ENCODE results near the gene TNFAIP8L3. TPM values are rescaled to one million over a fixed set of nuclear protein-coding genes. Genes with fewer than 3 reads are reported as not detected.
A peak's percentile ranks its signal among the peaks of the same experiment; 100 is the strongest.

The TNFAIP8L3 gene
- total and polyA plus RNA-seq, 5 donors: 3.0 to 9.4 (median 5.9) TPM

DNA sequence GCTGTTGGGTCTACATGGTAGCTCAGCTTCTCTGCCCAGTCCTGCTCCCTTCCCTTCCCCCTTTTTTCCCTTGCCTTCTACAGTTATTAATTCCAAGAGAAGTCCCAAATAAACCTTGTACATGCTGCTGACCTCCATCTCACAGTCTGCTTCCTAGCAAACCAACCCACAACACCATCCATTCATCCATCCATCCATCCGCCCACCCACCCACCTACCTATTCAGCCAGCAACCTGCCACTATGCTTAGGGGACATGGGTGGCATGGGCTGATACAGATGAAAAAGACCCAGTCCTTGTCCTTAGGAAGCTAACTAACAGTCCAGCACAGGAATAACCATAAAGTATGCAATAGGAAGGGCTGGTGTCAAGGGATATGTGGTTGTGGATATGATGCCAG is 5.7 kb downstream of the TNFAIP8L3 start:
- no peak overlapping the region for H3K27ac ChIP-seq (ENCODE audit: low read length)
- DNase-seq (no peak), ATAC-seq (no peak)
- H3K9me3 ChIP-seq (ENCODE audit: control insufficient read depth, low read length): no peaks in the 10 kb centered on the region
- peaks cover 3% of the 10 kb centered on the region for H3K4me1 ChIP-seq (ENCODE audit: control insufficient read depth, insufficient read depth, low read length)
- 95% methylated on average over 1 of the region's 1 CpG for WGBS
- intact Hi-C loops (cut with DNase I): no loop called here
- no peak overlapping the region for H3K4me3 ChIP-seq (ENCODE audit: low read length)
- H3K27me3 ChIP-seq (ENCODE audit: control insufficient read depth, insufficient read depth): no peaks in the 10 kb centered on the region

DNA sequence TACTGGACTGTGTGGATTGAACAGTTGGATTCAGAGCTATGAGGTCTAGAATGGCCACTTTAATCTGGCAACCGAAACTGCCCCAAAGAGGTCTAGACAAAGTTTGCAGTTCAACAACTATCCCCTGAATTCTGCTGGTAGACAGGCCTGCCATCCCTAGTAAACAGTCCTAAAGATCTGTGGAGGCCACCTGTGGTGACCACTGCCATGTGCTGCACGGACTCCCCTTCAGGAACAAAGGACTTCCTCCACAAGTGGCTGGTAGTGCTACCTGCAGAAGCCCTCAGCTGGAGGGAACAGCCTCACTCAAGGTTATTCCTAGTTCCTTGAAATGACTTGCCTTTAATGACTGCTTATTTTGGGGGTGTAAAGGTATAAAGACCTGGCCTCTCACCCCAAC is 6.1 kb downstream of the TNFAIP8L3 start:
- no peak overlapping the region for H3K27ac ChIP-seq (ENCODE audit: low read length)
- ATAC-seq (no peak), DNase-seq (no peak)
- WGBS: 91% methylated on average over 2 of the region's 2 CpGs
- intact Hi-C loops (cut with DNase I): no loop called here
- no peak overlapping the region for H3K4me3 ChIP-seq (ENCODE audit: low read length)
- no peaks in the 10 kb centered on the region for H3K9me3 ChIP-seq (ENCODE audit: control insufficient read depth, low read length)
- H3K27me3 ChIP-seq (ENCODE audit: control insufficient read depth, insufficient read depth): no peaks in the 10 kb centered on the region
- H3K4me1 ChIP-seq (ENCODE audit: control insufficient read depth, insufficient read depth, low read length): peaks cover 3% of the 10 kb centered on the region

DNA sequence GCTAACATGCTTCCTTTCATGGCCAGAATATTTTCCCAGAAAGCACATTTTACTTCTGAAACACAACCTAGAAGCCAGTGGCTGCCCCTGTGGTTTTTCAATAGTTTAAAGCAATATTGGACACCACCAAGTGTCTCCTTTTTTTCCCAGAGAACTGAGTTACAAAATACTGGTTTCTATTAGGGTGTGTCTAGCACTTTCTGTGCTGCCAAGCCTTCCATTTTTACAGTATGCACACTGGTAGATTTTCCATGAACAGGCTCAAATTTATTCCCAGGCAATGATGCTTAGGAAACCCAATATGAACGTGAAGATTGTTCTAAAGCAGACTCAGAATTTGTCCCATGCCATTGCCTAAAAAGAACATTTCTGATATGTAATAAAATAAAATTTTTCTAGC is 7.2 kb downstream of the TNFAIP8L3 start:
- intact Hi-C loops (cut with DNase I): no loop called here
- WGBS: 85% methylated on average over 1 of the region's 1 CpG
- H3K4me3 ChIP-seq (ENCODE audit: low read length): no peak overlapping the region
- H3K27ac ChIP-seq (ENCODE audit: low read length): no peak overlapping the region
- H3K27me3 ChIP-seq (ENCODE audit: control insufficient read depth, insufficient read depth): no peaks in the 10 kb centered on the region
- peaks cover 3% of the 10 kb centered on the region for H3K4me1 ChIP-seq (ENCODE audit: control insufficient read depth, insufficient read depth, low read length)
- no peaks in the 10 kb centered on the region for H3K9me3 ChIP-seq (ENCODE audit: control insufficient read depth, low read length)
- ATAC-seq (no peak), DNase-seq (no peak)

DNA sequence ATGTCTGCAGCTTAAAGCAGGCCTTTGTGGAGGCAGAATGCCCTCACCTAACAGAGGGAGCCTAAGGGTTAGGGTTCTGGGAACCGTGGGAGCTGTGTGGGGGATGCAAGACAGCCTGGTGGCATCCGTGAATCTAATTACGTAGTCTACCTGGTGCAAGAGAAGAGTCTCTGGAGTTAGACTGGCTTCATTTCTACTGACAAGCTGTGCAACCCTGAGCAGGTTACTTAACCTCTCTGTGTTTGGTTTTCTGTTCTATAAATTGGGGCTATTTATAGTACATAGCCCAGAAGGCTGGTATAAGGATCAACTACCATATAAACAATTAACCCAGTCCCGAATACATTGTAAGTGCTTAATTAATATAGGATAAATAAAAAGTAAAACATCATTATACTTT is 8.3 kb downstream of the TNFAIP8L3 start:
- Histone ChIP-seq H3K27me3 (ENCODE audit: control insufficient read depth, insufficient read depth) (no peaks in the 10 kb centered on the region), H3K27ac (ENCODE audit: low read length) (no peak overlapping the region), H3K4me3 (ENCODE audit: low read length) (no peak overlapping the region), H3K4me1 (ENCODE audit: control insufficient read depth, insufficient read depth, low read length) (peaks cover 3% of the 10 kb centered on the region), H3K9me3 (ENCODE audit: control insufficient read depth, low read length) (no peaks in the 10 kb centered on the region)
- intact Hi-C loops (cut with DNase I): no loop called here
- 90% methylated on average over 4 of the region's 4 CpGs for WGBS
- ATAC-seq (no peak), DNase-seq (no peak)

DNA sequence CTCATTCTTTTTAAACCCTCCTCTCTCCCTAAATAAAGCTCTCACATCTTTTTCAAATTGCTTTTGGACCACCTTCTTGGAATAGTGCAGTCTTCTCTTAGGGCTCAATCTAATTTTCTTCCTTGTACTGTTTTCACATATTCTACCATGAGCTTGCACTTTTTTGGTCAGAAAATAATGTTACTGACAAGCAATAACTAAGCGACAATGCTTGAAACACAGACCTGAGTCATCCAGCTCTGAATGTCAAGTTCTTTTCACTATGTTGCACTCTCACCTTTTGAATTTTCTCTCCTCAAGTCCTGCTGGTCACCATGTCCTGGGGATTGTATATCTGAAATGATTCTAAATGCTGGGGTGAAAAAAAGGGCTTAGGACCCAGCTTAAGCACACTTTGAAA is 8.9 kb downstream of the TNFAIP8L3 start:
- WGBS: 94% methylated on average over 1 of the region's 1 CpG
- intact Hi-C loops (cut with DNase I): no loop called here
- Histone ChIP-seq H3K27ac (ENCODE audit: low read length) (no peak overlapping the region), H3K4me3 (ENCODE audit: low read length) (no peak overlapping the region), H3K4me1 (ENCODE audit: control insufficient read depth, insufficient read depth, low read length) (peaks cover 3% of the 10 kb centered on the region), H3K9me3 (ENCODE audit: control insufficient read depth, low read length) (no peaks in the 10 kb centered on the region), H3K27me3 (ENCODE audit: control insufficient read depth, insufficient read depth) (no peaks in the 10 kb centered on the region)
- DNase-seq (no peak), ATAC-seq (no peak)

DNA sequence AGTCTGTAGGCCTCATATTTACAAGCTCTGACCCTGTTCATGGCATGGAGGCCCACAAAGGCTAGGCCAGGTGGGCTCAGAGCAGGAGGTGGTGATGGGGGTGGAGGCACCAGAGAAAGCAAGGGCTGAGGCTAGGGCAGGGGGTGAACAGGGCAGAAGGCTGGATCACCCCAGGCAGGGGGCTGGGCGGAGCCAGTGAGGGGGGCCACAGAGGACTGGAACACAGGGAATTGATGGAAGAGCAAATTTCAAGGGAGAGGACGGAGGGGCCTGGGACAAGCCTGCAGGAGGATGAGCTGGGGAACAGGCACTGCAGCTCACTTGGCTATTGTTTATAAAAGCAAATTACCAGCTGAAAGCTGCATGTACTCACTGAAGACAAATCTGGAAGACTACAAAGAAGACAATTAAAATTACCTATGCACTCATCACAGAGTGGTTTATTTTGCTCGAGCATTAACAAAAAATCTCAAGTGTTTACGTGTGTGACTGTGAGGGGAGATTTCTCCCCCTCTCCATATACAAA is 11.0 kb downstream of the TNFAIP8L3 start:
- no peak overlapping the region for H3K27ac ChIP-seq (ENCODE audit: low read length)
- DNase-seq (peak in 1 of 3 donors; percentile 30), ATAC-seq (no peak)
- no peak overlapping the region for H3K4me3 ChIP-seq (ENCODE audit: low read length)
- H3K27me3 ChIP-seq (ENCODE audit: control insufficient read depth, insufficient read depth): no peaks in the 10 kb centered on the region
- no peaks in the 10 kb centered on the region for H3K9me3 ChIP-seq (ENCODE audit: control insufficient read depth, low read length)
- intact Hi-C loops (cut with DNase I): no loop called here
- no peaks in the 10 kb centered on the region for H3K4me1 ChIP-seq (ENCODE audit: control insufficient read depth, insufficient read depth, low read length)
- WGBS: 92% methylated on average over 4 of the region's 4 CpGs

DNA sequence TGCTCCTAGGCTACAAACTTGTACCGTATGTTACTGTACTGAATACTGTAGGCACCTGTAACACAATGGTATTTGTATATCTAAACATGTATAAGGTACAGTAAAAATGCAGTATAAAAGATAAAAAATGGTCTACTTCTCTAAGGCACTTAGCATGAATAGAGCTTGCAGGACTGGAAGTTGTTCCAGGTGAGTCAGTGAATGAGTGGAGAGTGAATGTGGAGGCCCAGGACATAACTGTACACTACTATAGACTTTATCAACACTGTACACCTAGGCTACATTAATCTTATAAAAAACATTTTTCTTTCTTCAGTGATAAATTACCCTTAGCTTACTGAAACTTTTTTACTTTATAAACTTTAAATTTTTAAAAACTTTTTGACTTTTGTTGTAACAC is 12.5 kb downstream of the TNFAIP8L3 start:
- H3K27ac ChIP-seq (ENCODE audit: low read length): no peak overlapping the region
- no peak for DNase-seq
- no peaks in the 10 kb centered on the region for H3K27me3 ChIP-seq (ENCODE audit: control insufficient read depth, insufficient read depth)
- 96% methylated on average over 1 of the region's 1 CpG for WGBS
- intact Hi-C loops (cut with DNase I): no loop called here
- no peaks in the 10 kb centered on the region for H3K4me1 ChIP-seq (ENCODE audit: control insufficient read depth, insufficient read depth, low read length)
- no peak for ATAC-seq
- H3K4me3 ChIP-seq (ENCODE audit: low read length): no peak overlapping the region
- no peaks in the 10 kb centered on the region for H3K9me3 ChIP-seq (ENCODE audit: control insufficient read depth, low read length)

DNA sequence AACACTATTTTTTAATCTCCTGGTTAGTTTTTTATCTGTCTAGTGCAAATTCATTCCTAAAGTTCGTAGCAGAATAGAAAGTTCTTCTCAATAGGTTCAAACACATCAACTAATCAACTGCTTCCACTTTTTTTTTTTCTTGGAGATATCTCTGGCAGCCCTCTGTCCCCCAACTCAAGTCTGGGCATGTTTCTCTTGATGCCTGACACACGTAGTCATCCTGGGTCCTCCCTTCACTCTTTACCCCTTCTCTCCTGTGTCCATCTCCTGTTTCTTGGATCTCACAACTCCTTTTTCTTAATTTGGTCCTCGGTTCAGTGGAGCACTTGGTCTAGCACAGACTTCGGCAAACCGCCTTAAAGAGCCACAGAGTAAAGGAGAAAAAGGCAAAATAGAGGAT is 14.4 kb downstream of the TNFAIP8L3 start:
- no peaks in the 10 kb centered on the region for H3K27me3 ChIP-seq (ENCODE audit: control insufficient read depth, insufficient read depth)
- intact Hi-C loops (cut with DNase I): no loop called here
- no peak for ATAC-seq
- no peaks in the 10 kb centered on the region for H3K4me1 ChIP-seq (ENCODE audit: control insufficient read depth, insufficient read depth, low read length)
- WGBS: 88% methylated on average over 5 of the region's 5 CpGs
- H3K9me3 ChIP-seq (ENCODE audit: control insufficient read depth, low read length): no peaks in the 10 kb centered on the region
- H3K27ac ChIP-seq (ENCODE audit: low read length): no peak overlapping the region
- H3K4me3 ChIP-seq (ENCODE audit: low read length): no peak overlapping the region
- DNase-seq: no peak

DNA sequence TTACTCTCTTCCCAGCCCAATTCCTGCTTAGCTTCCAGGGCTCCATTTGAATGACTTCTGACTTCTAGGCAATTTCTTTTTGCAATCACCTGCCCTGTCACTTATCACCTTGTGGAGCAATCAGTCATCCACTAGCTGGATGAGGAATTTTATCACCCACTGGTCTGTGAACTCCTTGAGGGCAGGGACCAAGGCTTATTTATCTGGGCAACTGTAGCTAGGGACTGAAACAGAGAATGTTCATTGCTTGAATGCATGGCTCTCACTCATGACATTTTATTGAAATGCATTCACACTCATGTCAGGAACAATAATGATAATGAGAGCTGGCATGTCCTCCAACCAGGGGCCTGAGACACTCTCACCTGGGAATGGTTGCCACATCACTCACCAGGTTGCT is 15.5 kb downstream of the TNFAIP8L3 start:
- Histone ChIP-seq H3K9me3 (ENCODE audit: control insufficient read depth, low read length) (no peaks in the 10 kb centered on the region), H3K4me3 (ENCODE audit: low read length) (no peak overlapping the region), H3K27ac (ENCODE audit: low read length) (no peak overlapping the region), H3K27me3 (ENCODE audit: control insufficient read depth, insufficient read depth) (no peaks in the 10 kb centered on the region), H3K4me1 (ENCODE audit: control insufficient read depth, insufficient read depth, low read length) (no peaks in the 10 kb centered on the region)
- ATAC-seq: no peak
- no peak for DNase-seq
- intact Hi-C loops (cut with DNase I): no loop called here

DNA sequence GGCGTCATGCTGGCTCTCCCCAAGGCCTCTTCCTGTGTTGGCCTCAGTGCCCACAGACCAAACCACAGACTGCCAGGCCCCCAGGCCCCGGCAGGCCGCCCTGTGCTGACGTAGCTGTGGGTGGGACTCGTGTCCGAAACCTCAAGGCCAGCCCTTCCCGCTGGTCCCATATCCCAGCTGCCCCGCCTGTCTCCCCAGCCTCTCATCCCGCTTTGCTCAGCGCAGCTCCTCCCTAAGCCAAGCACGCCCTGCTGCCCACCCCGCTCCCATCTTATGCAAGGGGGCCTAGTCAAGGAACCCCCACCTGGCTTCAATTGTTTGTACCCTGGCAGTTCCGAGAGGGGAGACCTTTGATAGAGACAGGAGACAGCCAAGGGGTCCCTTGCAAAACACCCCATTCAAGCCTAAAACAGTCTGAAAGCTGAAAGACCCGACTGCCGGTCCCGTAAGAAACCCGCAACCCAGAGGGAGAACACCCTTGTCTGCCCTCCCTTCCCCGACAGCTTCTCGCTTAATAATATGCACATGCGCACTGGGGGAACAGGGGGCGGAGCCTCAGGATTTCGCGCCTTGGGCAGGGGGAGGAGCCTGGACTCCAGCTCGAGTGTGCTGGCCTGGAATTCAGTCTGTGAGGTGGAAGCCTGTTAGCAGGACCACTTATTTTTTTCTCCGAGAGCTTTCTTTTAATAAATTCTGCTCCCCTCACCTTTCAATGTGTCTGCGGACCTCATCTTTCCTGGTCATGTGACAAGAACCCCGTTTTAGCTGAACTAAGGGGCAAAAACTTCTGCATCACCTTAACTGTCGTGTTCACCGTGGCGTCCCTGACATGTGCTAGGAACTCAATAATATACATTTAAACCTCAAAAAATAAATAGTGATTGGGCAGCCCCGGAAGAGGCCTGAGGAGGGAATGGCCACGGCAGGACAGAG is 17.2 kb downstream of the TNFAIP8L3 start:
- DNase-seq: peak; percentile 79 to 92 (median 92)
- H3K4me3 ChIP-seq (ENCODE audit: low read length): peak overlapping the region; percentile 22
- H3K27me3 ChIP-seq (ENCODE audit: control insufficient read depth, insufficient read depth): no peaks in the 10 kb centered on the region
- ATAC-seq: peak; percentile 78 to 85
- H3K9me3 ChIP-seq (ENCODE audit: control insufficient read depth, low read length): no peaks in the 10 kb centered on the region
- intact Hi-C loops (cut with DNase I): no loop called here
- WGBS: 52% methylated on average over 32 of the region's 32 CpGs
- no peaks in the 10 kb centered on the region for H3K4me1 ChIP-seq (ENCODE audit: control insufficient read depth, insufficient read depth, low read length)
- H3K27ac ChIP-seq (ENCODE audit: low read length): peak overlapping the region; percentile 15

DNA sequence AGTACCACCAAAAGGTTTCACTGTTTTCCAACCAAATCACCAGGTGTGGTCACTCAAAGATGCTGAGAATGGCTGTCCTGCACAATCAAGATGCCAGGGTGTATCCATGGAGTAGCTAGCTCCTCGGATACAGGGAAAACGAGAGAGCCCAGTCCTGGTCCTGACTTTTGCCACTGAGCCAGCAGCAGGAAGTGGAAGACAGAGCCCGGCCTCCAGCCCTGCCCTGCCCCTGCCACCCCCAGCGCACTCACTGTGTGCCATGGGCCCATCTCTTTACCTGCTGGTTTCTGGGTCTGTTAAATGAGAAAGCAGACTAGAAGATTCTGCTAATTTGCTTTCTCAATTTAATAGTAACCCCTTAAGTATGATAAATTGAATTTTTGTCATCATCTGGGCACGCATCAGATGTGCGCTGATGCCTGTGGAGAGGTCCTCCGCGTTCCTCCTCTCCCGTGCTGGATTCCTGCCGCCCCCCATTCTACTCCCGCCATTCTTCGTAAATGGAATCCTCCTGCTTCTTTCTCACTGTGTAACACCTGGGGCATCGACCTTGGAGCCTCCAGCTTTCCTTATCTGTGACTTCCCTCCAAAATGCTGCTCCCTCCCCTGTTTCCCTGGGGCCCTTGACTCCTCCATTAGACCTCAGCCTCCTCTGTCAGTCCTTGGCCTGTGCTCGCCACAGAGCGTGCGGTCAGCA is 18.0 kb downstream of the TNFAIP8L3 start:
- Histone ChIP-seq H3K4me3 (ENCODE audit: low read length) (no peak overlapping the region), H3K27me3 (ENCODE audit: control insufficient read depth, insufficient read depth) (no peaks in the 10 kb centered on the region), H3K4me1 (ENCODE audit: control insufficient read depth, insufficient read depth, low read length) (no peaks in the 10 kb centered on the region), H3K27ac (ENCODE audit: low read length) (peak overlapping the region; percentile 9), H3K9me3 (ENCODE audit: control insufficient read depth, low read length) (no peaks in the 10 kb centered on the region)
- WGBS: 84% methylated on average over 16 of the region's 16 CpGs
- DNase-seq: no peak
- intact Hi-C loops (cut with DNase I): no loop called here
- no peak for ATAC-seq

Data from right cardiac atrium (tissue), 5 donors.